ENCODE measurements around the gene SIRT4. TPM values are rescaled to one million over a fixed set of nuclear protein-coding genes. Genes with fewer than 3 reads are reported as not detected.
A peak's percentile ranks its signal among the peaks of the same experiment; 100 is the strongest.

Gene SIRT4
- total RNA-seq, 1 experiment from 2014 or later, result 1.5 TPM

- DNase-seq (ENCODE audit: low read depth, low spot score) (no peak), ATAC-seq (peak; percentile 40)
- in situ Hi-C loops (cut with HindIII; ENCODE audit: low pct_unique_long_range_greater_than_20kb, low sequenced_read_pairs), result no loop called here
- Histone ChIP-seq H3K27me3 (ENCODE audit: control insufficient read depth, insufficient read depth, low read length) (no peaks in the 10 kb centered on the region), H3K27ac (ENCODE audit: low read length) (peak overlapping the region; percentile 98), H3K36me3 (ENCODE audit: control insufficient read depth, insufficient read depth, low read length) (no peaks in the 10 kb centered on the region), H3K4me3 (ENCODE audit: low read depth in 2 of 2, low read length in 2 of 2) (peak overlapping the region; percentile 43 to 87), H3K4me1 (ENCODE audit: control insufficient read depth, insufficient read depth, low read length) (peaks cover 15% of the 10 kb centered on the region), H3K9me3 (ENCODE audit: control insufficient read depth, insufficient read depth, low read depth, low read length) (no peaks in the 10 kb centered on the region)
- CTCF ChIA-PET, result interaction anchor here (1.5 kb wide), 1 partner anchor 91 kb away, joined by 5 read pairs; the partner anchor contains the start of gene RPLP0
- intact Hi-C loops (cut with micrococcal nuclease; ENCODE audit: unreplicated experiment), result no loop called here
- TF ChIP-seq REST (IDR thresholded peaks at IDR 0.05; ENCODE audit: insufficient read depth in 1 of 2, low read depth in 2 of 2, low read length in 1 of 2), result no peak
- TF ChIP-seq TCF7L2 (IDR thresholded peaks at IDR 0.05; ENCODE audit: low read depth, low read length), result no peak
- no peak for TF ChIP-seq SIN3A (IDR thresholded peaks at IDR 0.05; ENCODE audit: borderline replicate concordance, insufficient read depth, low read depth, low read length)
- no peak for TF ChIP-seq POLR2AphosphoS5 (IDR thresholded peaks at IDR 0.05; ENCODE audit: low read depth, low read length)
- no peak for TF ChIP-seq CTCF (IDR thresholded peaks at IDR 0.05)
- BruUV-seq (replicated peaks), result TSS peak; percentile 98
- POLR2A ChIA-PET, result interaction anchor here (0.6 to 2.2 kb wide), 5 partner anchors 10 to 244 kb away, joined by 3 to 35 read pairs (median 25); partner anchors contain the start of genes RPLP0 and SIRT4
These were observed 9.8 kb upstream of the SIRT4 start for GRCh38 chr12:120292411-120292660.

- intact Hi-C loops (cut with micrococcal nuclease; ENCODE audit: unreplicated experiment), result no loop called here
- ChIA-PET POLR2A (interaction anchor here (0.6 to 2.2 kb wide), 7 partner anchors 9 to 245 kb away, joined by 3 to 35 read pairs (median 12); partner anchors contain the start of genes RPLP0 and SIRT4), CTCF (interaction anchor here (1.1 to 1.5 kb wide), 2 partner anchors 9 to 92 kb away, joined by 5 to 9 read pairs; partner anchors contain the start of genes RPLP0 and SIRT4)
- peak within 1 kb of the TSS; percentile 43 to 87 for H3K4me3 ChIP-seq (ENCODE audit: low read depth in 2 of 2, low read length in 2 of 2)
- DNase-seq (ENCODE audit: low read depth, low spot score) (peak; percentile 86), ATAC-seq (peak; percentile 69)
- H3K27ac ChIP-seq (ENCODE audit: low read length), result peak within 1 kb of the TSS; percentile 98
- TF ChIP-seq TCF7L2 (IDR thresholded peaks at IDR 0.05; ENCODE audit: low read depth, low read length) (peak; percentile 74), REST (IDR thresholded peaks at IDR 0.05; ENCODE audit: insufficient read depth in 1 of 2, low read depth in 2 of 2, low read length in 1 of 2) (no peak; a peak in 1 of 4 replicates), CTCF (IDR thresholded peaks at IDR 0.05) (no peak), SIN3A (IDR thresholded peaks at IDR 0.05; ENCODE audit: borderline replicate concordance, insufficient read depth, low read depth, low read length) (peak; percentile 99; the same call in 1 of the 2 replicates), POLR2AphosphoS5 (IDR thresholded peaks at IDR 0.05; ENCODE audit: low read depth, low read length) (peak; percentile 100)
- no peaks in the 10 kb centered on the region for H3K36me3 ChIP-seq (ENCODE audit: control insufficient read depth, insufficient read depth, low read length)
- BruUV-seq (replicated peaks), result no TSS peak
- H3K9me3 ChIP-seq (ENCODE audit: control insufficient read depth, insufficient read depth, low read depth, low read length), result no peaks in the 10 kb centered on the region
- in situ Hi-C loops (cut with HindIII; ENCODE audit: low pct_unique_long_range_greater_than_20kb, low sequenced_read_pairs), result no loop called here
- H3K4me1 ChIP-seq (ENCODE audit: control insufficient read depth, insufficient read depth, low read length), result peaks cover 15% of the 10 kb centered on the region
- no peaks in the 10 kb centered on the region for H3K27me3 ChIP-seq (ENCODE audit: control insufficient read depth, insufficient read depth, low read length)
These were observed 9.2 kb upstream of the SIRT4 start, which contains the start of gene RNU4-1 for GRCh38 chr12:120292661-120293531. RNU4-1 (minus strand) TSS chr12:120293237.
